Middle frontal gyrus (tissue), 1 donor: ENCODE data around the gene BAIAP2.

Experiments used
- DNase-seq: peaks from one replicate; pipeline ENCODE4 v3.0.0-alpha.2; 2015; ENCODE audit warnings: low spot score; ENCODE audit errors: extremely low spot score

The BAIAP2 gene

GRCh38 chr17:81034779-81035520 lies at the start of gene BAIAP2:
Gene BAIAP2 (plus strand): TSS chr17:81035151. CDS start chr17:81035255, 104 bp downstream.
- peak; percentile 85 for DNase-seq

DNA sequence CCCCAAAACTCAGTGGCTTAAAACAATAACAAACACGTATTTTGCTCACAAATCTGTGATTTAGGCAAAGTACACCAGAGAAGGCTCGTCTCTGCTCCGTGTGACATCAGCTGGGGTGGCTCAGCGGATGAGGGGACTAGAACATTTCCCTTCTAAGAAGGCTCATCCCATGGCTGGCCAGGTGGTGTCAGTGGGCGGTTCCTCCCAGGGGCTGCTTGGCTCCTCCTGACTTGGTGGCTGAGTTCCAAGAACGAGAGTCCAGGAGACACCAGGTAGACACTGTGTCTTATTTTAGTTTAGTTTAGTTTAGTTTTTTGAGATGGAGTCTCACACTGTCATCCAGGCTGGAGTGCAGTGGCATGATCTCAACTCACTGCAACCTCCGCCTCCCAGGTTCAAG lies 48.9 kb upstream of the BAIAP2 start:
- no peak for DNase-seq

DNA sequence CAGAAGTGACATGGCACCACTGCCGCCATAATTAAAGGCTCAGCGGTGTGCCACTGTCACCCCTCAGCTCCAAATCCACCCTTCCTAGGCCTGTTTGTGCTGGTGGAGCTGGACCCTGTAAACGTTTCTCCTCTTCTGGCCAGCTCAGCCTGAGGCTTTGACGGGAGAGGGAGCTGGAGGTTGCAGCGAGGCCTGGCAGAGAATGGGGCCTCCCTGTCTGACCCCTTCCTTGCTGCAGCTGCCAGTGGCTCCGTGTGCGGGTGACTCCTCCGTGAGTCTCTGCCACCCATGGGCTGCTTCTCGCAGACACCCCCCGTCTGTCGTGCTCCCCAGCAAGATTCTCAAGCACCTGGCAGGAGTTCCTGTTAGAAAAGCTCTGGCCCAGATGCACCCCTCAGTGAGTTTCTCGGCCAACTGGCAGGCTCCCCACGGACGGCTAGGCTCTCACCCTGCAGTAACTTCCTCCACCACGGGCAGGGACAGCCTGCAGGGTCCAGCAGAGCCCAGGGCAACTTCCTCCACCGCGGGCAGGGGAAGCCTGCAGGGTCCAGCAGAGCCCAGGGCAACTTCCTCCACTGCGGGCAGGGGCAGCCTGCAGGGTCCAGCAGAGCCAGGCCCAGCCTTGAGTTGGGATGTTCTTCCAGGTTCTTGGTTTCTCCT lies 48.0 kb upstream of the BAIAP2 start:
- DNase-seq: no peak

GRCh38 chr17:80987941-80988461 lies 47.0 kb upstream of the BAIAP2 start:
- no peak for DNase-seq

GRCh38 chr17:80989586-80989913 lies 45.4 kb upstream of the BAIAP2 start:
- DNase-seq: no peak

- DNase-seq: no peak
These were observed 43.9 kb upstream of the BAIAP2 start for GRCh38 chr17:80990921-80991644.

DNA sequence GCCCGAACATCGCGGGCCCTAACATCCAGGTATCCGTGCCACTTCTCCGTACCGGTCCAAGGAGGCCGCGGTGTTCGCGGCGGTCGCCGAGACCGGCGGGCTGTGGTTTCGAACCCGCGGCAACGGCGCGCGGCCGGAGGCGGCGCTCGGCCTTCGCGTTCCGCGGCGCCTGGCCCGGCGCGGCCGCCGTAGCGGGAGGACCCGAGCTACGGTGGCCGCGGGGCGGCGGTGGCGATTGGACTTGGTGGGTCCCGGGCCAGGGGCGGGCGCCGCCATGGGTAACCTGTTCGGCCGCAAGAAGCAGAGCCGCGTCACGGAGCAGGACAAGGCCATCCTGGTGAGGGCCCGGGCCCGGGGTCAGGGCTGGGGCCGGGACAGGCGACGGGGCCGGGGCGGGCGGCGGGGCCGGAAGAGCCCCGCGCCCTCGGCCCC lies 43.3 kb upstream of the BAIAP2 start, which contains the start of gene CHMP6:
CHMP6 (plus strand) TSS at position 197 of the 432 bp plus-strand sequence; CDS start at position 275, 78 bp downstream.
- DNase-seq: peak; percentile 52

GRCh38 chr17:80992077-80992947 lies 42.6 kb upstream of the BAIAP2 start:
- DNase-seq: no peak

DNA sequence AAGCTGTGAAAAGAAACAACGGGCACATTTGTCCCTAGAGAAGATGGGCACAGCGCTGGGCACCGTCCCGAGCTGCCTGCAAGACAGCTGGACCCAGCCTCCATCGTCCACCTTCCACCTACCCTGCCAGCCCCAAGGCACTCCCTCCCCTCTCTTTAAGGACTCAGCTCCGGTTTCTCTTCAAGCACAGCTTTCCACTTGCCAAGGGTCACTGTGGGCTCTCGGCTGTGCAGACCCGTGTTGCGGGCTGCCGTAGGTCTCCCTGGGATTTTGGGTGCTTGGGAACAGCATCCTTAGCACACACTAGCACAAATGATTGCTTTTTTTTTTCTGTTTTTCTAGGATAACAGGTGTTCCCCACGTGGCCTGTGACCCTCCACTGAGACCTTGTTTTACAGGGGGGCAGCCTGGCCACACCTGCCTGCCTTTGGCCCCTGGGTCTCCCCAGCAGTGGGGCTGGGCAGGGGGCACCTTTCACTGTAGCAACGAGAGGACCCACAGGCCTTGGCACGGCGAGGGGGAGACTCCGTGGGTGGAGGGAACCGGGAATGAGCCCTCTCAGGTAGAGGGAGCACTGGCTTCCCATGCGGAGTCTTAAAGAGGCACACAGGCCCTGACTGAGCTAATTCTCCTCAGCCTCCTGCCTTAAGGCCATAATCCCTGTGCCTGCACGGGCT lies 41.9 kb upstream of the BAIAP2 start:
- no peak for DNase-seq

DNA sequence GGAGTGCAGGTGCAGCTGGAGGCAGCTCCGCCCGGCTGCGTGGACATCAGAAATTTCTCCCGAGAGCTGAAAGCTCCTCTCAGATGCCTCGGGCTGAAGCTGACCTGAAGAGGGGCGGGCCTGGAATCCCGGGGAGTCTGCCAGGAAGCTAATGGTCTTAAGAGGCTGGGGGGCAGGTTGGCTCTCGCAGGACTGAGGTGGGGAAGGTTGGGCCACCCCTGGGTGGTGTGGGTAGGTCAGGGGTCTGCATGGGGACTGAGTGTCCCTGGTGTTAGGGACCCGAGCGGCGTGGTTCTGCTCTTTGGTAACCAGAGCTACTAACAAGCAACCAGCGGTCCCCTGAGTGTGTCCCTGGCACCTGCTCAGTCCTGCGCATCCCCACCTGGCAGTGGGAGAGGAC lies 39.8 kb upstream of the BAIAP2 start:
- DNase-seq: no peak

DNA sequence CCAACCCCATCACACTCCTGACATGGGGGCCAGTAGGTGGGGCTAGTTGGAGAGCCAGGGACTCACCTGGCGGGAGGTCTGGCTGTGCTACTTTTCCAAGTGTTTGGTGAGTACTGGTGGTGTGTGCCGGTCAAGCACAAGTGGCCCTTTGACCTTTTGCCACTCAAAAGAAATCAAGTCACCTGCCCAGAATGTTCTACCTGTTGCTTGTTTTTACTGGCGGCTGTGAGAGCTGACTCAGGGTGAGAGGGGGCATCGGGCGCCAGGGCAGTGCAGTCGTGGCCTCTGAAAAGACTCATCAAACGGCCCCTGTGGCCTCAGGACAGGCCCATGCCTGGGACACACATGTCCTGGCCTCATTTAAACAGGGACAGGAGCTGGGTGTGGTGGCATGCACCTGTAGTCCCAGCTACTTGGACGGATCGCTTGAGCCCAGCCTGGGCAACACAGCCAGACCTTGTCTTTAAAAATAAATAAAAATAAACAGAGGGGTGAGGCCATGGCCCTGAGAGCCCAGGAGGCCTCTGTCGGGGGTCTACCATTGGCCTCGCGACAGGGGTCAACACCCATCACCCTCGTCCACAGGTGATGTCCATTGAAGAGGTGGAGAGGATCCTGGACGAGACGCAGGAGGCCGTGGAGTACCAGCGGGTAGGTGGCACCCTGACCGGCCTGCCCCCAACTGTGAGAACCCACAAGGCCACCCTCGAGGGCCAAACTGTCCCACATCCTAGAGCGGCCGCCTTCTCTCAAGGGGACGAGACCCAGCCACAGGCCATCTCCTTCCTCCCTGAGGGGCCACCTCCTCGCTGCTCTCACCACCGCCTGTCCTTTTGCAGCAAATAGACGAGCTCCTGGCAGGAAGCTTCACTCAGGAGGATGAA lies 38.3 kb upstream of the BAIAP2 start:
- DNase-seq: no peak

- DNase-seq: no peak
These were observed 37.4 kb upstream of the BAIAP2 start for GRCh38 chr17:80997424-80998117.

DNA sequence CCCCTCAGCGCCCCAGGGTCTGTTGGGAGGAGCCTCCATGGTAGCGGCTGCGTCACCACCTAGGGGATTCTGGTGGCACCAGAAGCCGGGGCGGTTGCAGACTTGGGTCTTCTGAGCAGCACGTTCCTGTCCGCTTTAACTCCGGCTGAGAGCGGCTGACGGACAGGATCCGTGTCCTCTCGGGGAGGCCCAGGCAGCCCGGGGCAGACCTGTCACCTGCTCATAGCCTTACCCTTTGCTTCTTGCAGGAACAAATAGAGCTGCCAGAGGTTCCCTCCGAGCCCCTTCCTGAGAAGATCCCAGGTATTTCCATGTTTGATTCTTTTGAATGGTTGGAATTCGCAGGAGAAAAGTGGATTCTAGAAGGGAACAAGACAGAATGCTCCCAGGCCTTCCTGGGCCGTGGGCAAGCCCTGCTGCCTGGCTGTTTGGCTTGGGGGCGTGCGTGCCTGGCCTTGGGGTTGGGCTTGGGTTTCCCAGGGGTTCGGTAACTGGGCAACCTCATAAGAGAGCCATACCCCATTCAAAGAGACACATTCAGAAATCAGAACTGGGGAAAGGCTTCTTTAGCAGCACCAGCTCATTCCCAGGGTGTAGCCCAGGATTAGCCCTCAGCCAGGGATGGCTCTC lies 36.7 kb upstream of the BAIAP2 start:
- DNase-seq: no peak

DNA sequence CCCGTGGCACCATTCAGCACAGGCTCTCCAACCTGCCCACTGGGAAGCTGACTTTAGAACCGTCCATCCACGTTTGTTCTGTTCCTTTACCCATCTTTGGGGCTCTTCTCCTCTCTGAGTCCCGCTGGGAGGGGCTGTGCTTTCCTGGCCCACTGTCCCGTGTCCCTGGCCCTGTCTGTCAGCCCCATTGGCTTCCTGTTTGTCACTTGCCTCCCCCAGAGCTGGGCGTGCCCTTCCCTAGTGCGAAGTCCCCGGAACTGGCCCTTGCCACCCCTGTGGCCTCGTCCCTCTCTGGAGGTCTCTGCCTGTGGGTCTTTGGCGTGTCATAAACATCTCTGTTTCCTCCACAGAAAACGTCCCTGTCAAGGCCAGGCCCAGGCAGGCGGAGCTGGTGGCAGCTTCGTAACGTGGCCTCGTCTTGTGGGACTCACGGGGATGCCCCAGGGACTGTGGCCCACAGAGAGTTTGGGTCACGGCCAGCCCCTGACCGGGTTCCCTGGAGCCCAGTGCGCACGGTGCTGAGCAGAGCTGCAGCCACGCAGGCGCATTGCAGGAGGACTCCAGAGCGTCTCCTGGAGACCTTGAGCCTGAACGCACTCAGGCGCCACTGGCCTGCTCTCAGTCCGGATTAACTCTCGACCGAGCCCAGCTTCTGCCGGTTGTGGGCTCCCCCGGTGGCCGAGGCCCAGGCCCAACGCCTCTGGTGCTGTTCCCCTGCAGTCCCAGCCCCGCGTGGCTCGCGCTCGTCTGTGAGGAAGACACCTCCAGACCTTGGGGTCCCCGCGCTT lies 36.0 kb upstream of the BAIAP2 start:
- no peak for DNase-seq

- no peak for DNase-seq
These were observed 35.2 kb upstream of the BAIAP2 start for GRCh38 chr17:80999536-81000333.

DNA sequence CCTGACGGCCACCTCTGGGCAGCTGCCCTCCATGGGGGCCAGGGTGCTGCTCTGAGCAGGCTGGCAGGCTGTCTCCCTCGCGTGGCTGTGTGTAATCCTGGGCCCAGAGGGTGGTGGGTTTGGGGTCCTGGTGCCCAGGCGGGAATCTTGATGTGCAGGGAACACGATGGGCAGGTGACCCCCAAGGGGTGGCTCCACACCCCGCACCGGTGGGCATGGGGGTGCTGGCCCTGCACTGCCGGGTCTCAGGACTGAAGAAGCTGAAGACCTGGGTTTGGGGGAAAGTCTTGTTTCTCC lies 34.7 kb upstream of the BAIAP2 start:
- DNase-seq: no peak
